Right forelimb (tissue), 1 donor: ENCODE data around the gene SPG7.

Experiments
- DNase-seq: peaks from one replicate; pipeline ENCODE4 v3.0.0-alpha.2; 2018

Gene SPG7

GRCh38 chr16:89548344-89549006 is 40.3 kb downstream of the SPG7 start:
- DNase-seq = no peak

- no peak for DNase-seq
These were observed 41.0 kb downstream of the SPG7 start for GRCh38 chr16:89549007-89549700.

- no peak for DNase-seq
These were observed 42.3 kb downstream of the SPG7 start for GRCh38 chr16:89550421-89551007.

- no peak for DNase-seq
These were observed 44.1 kb downstream of the SPG7 start for GRCh38 chr16:89552329-89552728.

GRCh38 chr16:89552913-89553312 is 44.7 kb downstream of the SPG7 start:
- DNase-seq = no peak

GRCh38 chr16:89553733-89554132 is 45.5 kb downstream of the SPG7 start:
- no peak for DNase-seq

GRCh38 chr16:89554343-89554742 is 46.1 kb downstream of the SPG7 start:
- no peak for DNase-seq

GRCh38 chr16:89555265-89555664 is 47.1 kb downstream of the SPG7 start:
- no peak for DNase-seq

GRCh38 chr16:89555780-89556179 is 47.6 kb downstream of the SPG7 start:
- no peak for DNase-seq

- DNase-seq = peak; percentile 86
These were observed 48.8 kb downstream of the SPG7 start for GRCh38 chr16:89556750-89557689.

- DNase-seq = no peak
These were observed 49.7 kb downstream of the SPG7 start for GRCh38 chr16:89557690-89558490.

GRCh38 chr16:89560378-89561141 is 52.4 kb downstream of the SPG7 start, which contains the start of gene RPL13:
RPL13 (plus strand) TSS chr16:89560682; CDS start chr16:89560960, 278 bp downstream.
- DNase-seq = peak; percentile 95

GRCh38 chr16:89561142-89561883 is 53.1 kb downstream of the SPG7 start:
- DNase-seq = no peak

GRCh38 chr16:89561884-89562599 is 53.8 kb downstream of the SPG7 start:
- DNase-seq = no peak

- DNase-seq = no peak
These were observed 54.7 kb downstream of the SPG7 start for GRCh38 chr16:89562939-89563338.

GRCh38 chr16:89563639-89564392 is 55.6 kb downstream of the SPG7 start:
- no peak for DNase-seq

- no peak for DNase-seq
These were observed 56.5 kb downstream of the SPG7 start for GRCh38 chr16:89564476-89565255.

GRCh38 chr16:89565256-89565505 is 57.0 kb downstream of the SPG7 start:
- no peak for DNase-seq
